A172 (cell line): Measurements from ENCODE around the gene GTF3C4. TPM values are rescaled to one million over a fixed set of nuclear protein-coding genes. Genes with fewer than 3 reads are reported as not detected.

Experiments
- DNase-seq: peaks from one replicate; pipeline ENCODE4 v3.0.0-alpha.2; 2015; ENCODE audit warnings: low spot score
- total RNA-seq: library from RNA; depleted of rRNA; stranded (reverse); fragments of >200 nt; shearing (Covaris generic); gene quantifications from 2 replicates; pipeline ENCODE4 v1.2.3, GENCODE V29; 2014

The GTF3C4 gene
- total RNA-seq, 1 experiment from 2014 or later = 30.8 TPM

DNA sequence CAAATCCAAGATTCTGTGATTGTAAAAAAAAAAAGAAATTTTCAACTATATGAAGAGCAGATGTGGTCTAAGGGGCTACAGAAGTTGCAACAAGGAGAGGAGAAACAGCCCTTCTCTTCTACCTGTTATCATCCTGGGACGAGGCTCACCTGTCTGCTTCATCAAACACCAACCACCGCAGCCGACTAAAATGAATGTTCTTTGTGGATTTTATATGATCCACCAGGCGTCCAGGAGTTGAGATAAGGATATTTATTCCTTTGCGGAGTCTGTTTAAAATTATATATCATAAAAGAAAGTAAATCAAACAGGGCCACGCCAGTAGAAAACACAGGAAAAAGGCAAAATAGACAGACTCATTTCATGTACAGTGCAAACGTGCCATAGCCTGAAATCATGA, 22.0 kb upstream of the GTF3C4 start:
- no peak for DNase-seq

GRCh38 chr9:132648685-132649084, 21.6 kb upstream of the GTF3C4 start:
- no peak for DNase-seq

DNA sequence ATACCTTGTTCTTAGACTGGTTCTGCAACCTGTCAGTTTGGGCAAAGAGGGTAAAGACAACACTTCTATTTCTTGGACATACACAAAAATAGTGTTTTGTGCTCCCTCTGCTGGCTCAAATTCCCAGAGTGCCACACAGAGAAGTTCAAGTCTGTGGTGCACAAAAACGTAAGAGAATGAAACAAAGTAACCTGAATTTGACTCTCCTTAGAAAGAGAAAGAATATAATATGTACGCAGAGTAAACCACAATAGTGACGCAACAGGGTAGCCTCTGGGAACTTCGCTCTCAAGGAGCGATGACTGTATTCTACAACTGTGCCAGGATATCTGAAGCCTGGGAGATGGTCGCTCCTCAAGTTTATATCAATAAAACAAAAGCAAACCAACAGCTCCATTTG, 19.0 kb upstream of the GTF3C4 start:
- peak; percentile 74 for DNase-seq

DNA sequence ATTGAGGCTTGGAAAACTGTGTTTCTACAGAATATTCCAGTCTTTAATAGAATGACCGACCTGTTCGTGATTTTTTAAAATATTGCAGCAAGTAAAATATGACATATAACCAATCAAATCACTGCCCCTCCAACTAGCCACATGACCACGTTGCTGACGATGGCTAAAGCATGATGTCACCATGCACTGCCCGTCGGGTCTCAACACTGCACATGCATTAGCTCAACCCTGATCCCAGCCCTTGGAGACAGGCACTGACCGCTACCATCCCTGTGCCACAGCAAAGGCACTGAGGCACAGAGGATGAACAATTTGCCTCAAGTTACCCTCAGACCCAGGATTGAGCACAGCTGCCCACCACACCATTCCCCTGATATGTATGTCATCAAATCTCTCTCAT, 14.0 kb upstream of the GTF3C4 start:
- DNase-seq = no peak

- DNase-seq = no peak
These were observed 7.9 kb upstream of the GTF3C4 start for GRCh38 chr9:132662152-132662945.

GRCh38 chr9:132663117-132663516, 7.1 kb upstream of the GTF3C4 start:
- DNase-seq = no peak

DNA sequence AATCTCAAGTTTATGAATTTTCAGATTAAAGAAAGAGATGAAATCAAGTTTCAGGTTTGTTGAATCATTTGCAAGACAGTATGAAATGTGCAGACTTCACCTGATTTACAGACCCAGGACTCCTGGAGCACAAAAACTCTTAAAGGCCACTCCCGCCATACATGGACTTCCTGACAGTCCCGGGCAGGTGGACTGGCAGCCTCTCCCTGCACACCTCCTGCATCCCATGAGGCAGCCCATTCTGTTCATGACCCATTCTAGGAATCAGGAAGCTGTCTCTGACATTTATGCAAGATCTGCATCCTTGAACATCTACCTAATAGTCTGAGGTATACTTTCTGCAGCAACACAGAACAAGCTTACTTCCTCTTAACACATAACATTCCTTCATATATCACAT, 6.4 kb upstream of the GTF3C4 start:
- no peak for DNase-seq

DNA sequence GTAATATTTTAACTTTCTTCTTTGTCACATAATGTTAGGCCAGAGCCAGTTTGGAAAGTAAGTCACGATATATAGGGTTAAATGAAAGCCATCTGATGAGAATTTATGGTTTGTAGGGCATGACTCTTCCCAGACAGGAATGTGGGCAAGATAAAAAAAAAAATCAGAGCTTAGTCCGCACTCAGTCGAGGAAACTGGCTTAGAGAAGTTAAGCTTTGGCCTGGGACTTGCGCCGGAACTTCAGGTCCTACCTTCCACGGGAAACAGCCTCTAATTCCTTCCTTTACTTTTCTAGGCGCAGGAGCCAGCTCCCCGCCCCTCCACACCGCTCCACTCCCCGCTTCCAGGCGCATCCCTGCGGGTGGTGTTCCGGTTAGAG, 956 bp upstream of the GTF3C4 start:
- peak; percentile 69 for DNase-seq

GRCh38 chr9:132669698-132670456, 387 bp upstream of the GTF3C4 start, which contains the start of gene DDX31:
Gene DDX31, minus strand, starts transcription at chr9:132669983. Its CDS starts 49 bp downstream, at chr9:132669934.
- DNase-seq = peak; percentile 64

GRCh38 chr9:132671620-132672412, 1.6 kb downstream of the GTF3C4 start:
- peak; percentile 15 for DNase-seq

- no peak for DNase-seq
These were observed 2.1 kb downstream of the GTF3C4 start for GRCh38 chr9:132672413-132672690.

DNA sequence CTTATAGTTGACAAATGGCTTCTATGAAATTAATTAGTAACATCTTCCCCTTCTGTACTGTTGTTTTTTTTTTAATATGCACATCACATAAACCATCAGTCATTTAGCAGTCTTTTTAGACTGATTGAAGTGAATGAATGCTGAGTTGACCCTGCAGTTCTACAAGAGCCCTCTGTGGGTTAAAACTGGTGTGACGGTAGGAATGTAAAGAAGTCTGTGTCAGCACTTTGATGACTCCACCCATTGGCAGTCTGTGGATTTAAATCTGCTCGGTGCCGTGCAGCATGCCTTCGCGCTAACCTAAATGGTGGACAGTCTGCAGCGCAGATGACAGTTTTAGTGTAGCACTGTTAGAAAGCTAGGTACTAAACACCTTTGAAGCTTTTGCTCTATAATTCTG, 3.1 kb downstream of the GTF3C4 start:
- peak; percentile 35 for DNase-seq

- DNase-seq = no peak
These were observed 4.2 kb downstream of the GTF3C4 start for GRCh38 chr9:132674485-132674884.

GRCh38 chr9:132677976-132678375, 7.7 kb downstream of the GTF3C4 start:
- no peak for DNase-seq

GRCh38 chr9:132679946-132680625, 9.8 kb downstream of the GTF3C4 start:
- no peak for DNase-seq

GRCh38 chr9:132681561-132681960, 11.3 kb downstream of the GTF3C4 start:
- DNase-seq = no peak

- no peak for DNase-seq
These were observed 13.6 kb downstream of the GTF3C4 start for GRCh38 chr9:132683873-132684272.

- DNase-seq = no peak
These were observed 20.4 kb downstream of the GTF3C4 start for GRCh38 chr9:132690696-132691095.

DNA sequence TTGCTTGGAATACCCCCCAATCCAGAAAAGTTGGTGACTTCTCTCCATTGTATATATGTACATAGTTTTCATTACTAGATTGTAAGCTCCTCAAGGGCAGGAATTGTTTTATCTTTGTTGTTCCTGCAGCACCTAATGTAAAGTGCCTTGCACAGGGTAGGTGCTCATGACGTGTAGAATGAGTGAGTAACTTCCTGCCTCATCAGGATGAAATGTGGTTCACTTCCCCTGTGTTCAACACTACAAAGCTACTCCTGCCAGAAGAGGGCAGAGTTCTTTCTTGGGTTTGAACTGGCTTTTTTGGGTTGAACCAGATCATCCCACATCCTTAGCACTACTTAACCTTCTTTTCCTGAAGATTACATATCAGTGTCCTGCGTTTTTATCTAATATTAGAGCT, 23.9 kb downstream of the GTF3C4 start:
- peak; percentile 32 for DNase-seq

- DNase-seq = peak; percentile 30
These were observed 27.0 kb downstream of the GTF3C4 start for GRCh38 chr9:132697230-132697629.

DNA sequence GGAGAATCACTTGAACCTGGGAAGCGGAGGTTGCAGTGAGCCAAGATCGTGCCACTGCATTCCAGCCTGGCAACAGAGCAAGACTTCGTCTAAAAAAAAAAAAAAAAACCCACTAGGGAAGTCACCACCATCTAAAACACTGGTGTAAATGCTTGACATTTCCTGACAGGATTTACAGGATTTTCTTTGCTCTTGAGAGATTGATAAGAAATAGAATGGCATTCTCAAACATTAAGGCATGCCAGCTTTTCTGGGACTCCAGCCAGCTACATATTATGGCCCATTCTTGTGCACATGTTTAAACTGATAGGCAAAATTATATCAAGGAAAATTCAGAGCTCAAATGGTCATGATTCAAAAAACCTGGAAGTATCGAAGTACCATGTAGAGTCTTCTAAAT, 28.7 kb downstream of the GTF3C4 start:
- DNase-seq = no peak

DNA sequence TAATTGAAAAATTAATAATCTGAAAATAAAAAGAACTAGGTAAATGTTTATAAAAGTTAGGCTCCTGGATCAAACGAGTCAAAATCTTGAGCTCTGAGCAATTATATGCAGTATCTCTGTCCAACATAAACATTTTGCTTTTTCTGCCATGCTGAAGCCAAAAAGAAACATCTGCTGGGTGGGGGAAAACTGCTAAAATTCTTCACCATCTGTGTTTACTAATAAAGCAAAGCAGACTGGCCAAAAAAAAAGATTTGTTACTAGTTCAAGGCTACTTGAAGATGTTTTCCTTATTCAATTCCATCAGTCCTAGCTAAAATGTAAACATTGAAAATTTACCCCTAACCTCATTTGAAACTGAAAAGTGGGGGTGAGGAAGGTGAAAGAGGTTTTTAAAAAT, 29.7 kb downstream of the GTF3C4 start:
- no peak for DNase-seq
